Measurements from ENCODE around the gene ANKS1B. TPM values are rescaled to one million over a fixed set of nuclear protein-coding genes. Genes with fewer than 3 reads are reported as not detected.

ANKS1B gene
- total RNA-seq, 3 donors from 2014 or later (not counting 1 experiment from before 2014, with no cell fraction given): not detected

DNA sequence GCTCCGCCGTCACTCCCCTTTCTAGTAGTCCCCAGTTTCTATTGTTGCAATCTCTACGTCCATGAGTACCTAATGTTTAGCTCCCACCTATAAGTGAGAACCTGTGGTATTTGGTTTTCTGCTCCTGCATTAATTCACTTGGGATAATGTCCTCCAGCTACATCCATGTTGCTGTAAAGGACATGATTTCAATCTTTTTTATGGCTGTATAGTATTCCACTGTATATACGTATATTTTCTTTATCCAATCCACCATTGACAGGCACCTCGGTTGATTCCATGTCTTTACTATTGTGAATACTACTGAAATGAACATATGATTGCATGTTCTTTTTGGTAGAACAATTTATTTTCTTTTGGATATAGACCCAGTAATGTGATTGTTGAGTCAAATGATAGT is 114.7 kb downstream of the ANKS1B start:
- peaks cover 10% of the 10 kb centered on the region for H3K36me3 Mint-ChIP-seq
- DNase-seq: no peak
- H3K4me1 ChIP-seq (ENCODE audit: control insufficient read depth, insufficient read depth, low read length): no peaks in the 10 kb centered on the region
- no peak for ATAC-seq
- no peak overlapping the region for H3K4me3 Mint-ChIP-seq
- no peak overlapping the region for H3K27ac ChIP-seq (ENCODE audit: low read length)
- no peaks in the 10 kb centered on the region for H3K4me1 Mint-ChIP-seq
- H3K27ac Mint-ChIP-seq: no peak overlapping the region
- H3K4me3 ChIP-seq (ENCODE audit: low read length): no peak overlapping the region
- no peaks in the 10 kb centered on the region for H3K9me3 ChIP-seq (ENCODE audit: control insufficient read depth, insufficient read depth, low read length)
- H3K27me3 ChIP-seq (ENCODE audit: control insufficient read depth, insufficient read depth, low read length): no peaks in the 10 kb centered on the region
- no peak for TF ChIP-seq CTCF (IDR thresholded peaks at IDR 0.05)
- peaks cover 4 to 12% of the 10 kb centered on the region in 2 donors for H3K9me3 Mint-ChIP-seq
- intact Hi-C loops (cut with micrococcal nuclease): no loop called here
- H3K27me3 Mint-ChIP-seq (ENCODE audit: low read depth in 2 of 2): no peaks in the 10 kb centered on the region
- 94% methylated on average over 3 of the region's 5 CpGs for WGBS (ENCODE audit: insufficient coverage)
- no peaks in the 10 kb centered on the region for H3K36me3 ChIP-seq (ENCODE audit: control insufficient read depth, insufficient read depth, low read length)

GRCh38 chr12:99861731-99862130 is 123.0 kb downstream of the ANKS1B start:
- Histone ChIP-seq H3K4me3 (ENCODE audit: low read length) (no peak overlapping the region), H3K27ac (ENCODE audit: low read length) (no peak overlapping the region), H3K9me3 (ENCODE audit: control insufficient read depth, insufficient read depth, low read length) (no peaks in the 10 kb centered on the region), H3K4me1 (ENCODE audit: control insufficient read depth, insufficient read depth, low read length) (no peaks in the 10 kb centered on the region), H3K27me3 (ENCODE audit: control insufficient read depth, insufficient read depth, low read length) (no peaks in the 10 kb centered on the region), H3K36me3 (ENCODE audit: control insufficient read depth, insufficient read depth, low read length) (no peaks in the 10 kb centered on the region)
- TF ChIP-seq CTCF (IDR thresholded peaks at IDR 0.05): no peak
- Mint-ChIP-seq H3K4me3 (no peak overlapping the region), H3K36me3 (no peaks in the 10 kb centered on the region), H3K4me1 (no peaks in the 10 kb centered on the region), H3K27me3 (ENCODE audit: low read depth in 2 of 2) (no peaks in the 10 kb centered on the region), H3K9me3 (peaks cover 8 to 10% of the 10 kb centered on the region in 2 donors), H3K27ac (no peak overlapping the region)
- ATAC-seq: no peak
- intact Hi-C loops (cut with micrococcal nuclease): no loop called here
- no peak for DNase-seq
- 89% methylated on average over 2 of the region's 4 CpGs for WGBS (ENCODE audit: insufficient coverage)

DNA sequence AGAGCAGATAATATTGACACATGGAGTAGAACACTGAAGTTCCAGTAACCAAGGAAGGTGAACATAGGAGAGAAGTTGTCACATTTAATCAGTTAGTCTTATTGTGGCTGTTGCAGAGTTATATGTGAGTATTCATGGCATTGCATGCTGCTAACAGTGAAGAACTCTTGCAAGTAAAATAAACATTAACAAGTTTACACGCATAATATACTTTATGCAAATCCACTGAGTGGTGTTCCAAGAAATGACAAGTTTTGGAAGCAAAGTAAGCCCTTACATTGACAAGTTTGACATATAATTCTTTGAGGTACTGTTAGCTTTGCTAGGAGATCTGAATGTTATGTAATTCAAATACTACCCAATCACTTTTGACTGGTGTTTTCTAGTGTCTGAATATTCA is 125.6 kb downstream of the ANKS1B start:
- TF ChIP-seq CTCF (IDR thresholded peaks at IDR 0.05): no peak
- Mint-ChIP-seq H3K4me1 (no peaks in the 10 kb centered on the region), H3K9me3 (peaks cover 13 to 15% of the 10 kb centered on the region in 2 donors), H3K27me3 (ENCODE audit: low read depth in 2 of 2) (no peaks in the 10 kb centered on the region), H3K36me3 (no peaks in the 10 kb centered on the region), H3K27ac (no peak overlapping the region), H3K4me3 (no peak overlapping the region)
- H3K27me3 ChIP-seq (ENCODE audit: control insufficient read depth, insufficient read depth, low read length): no peaks in the 10 kb centered on the region
- no peak for ATAC-seq
- H3K4me1 ChIP-seq (ENCODE audit: control insufficient read depth, insufficient read depth, low read length): no peaks in the 10 kb centered on the region
- no peaks in the 10 kb centered on the region for H3K36me3 ChIP-seq (ENCODE audit: control insufficient read depth, insufficient read depth, low read length)
- intact Hi-C loops (cut with micrococcal nuclease): no loop called here
- no peak overlapping the region for H3K4me3 ChIP-seq (ENCODE audit: low read length)
- no CpG with 5 or more reads among the region's 1 CpG for WGBS (ENCODE audit: insufficient coverage)
- DNase-seq: no peak
- no peaks in the 10 kb centered on the region for H3K9me3 ChIP-seq (ENCODE audit: control insufficient read depth, insufficient read depth, low read length)
- no peak overlapping the region for H3K27ac ChIP-seq (ENCODE audit: low read length)

DNA sequence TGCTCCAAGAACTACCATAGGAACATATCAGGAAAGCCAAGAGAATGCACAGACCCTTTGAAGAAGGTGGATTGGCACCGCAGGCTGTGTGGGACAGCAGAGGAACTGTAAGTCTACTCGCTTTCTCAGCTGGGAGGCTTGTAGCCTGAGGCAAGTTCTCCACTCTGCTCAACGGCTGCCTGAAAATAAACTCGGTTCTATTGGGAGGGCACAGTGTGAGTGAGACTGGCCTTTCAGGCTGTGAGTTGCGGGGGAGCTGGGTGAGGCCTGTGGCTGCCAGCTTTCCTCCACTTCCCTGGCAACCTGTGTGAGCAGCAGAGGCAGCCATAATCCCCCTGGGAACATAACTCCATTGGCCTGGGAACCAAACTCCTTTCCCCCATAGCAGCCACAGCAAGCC is 132.1 kb downstream of the ANKS1B start:
- no peak for TF ChIP-seq CTCF (IDR thresholded peaks at IDR 0.05)
- Histone ChIP-seq H3K4me1 (ENCODE audit: control insufficient read depth, insufficient read depth, low read length) (no peaks in the 10 kb centered on the region), H3K27me3 (ENCODE audit: control insufficient read depth, insufficient read depth, low read length) (no peaks in the 10 kb centered on the region), H3K36me3 (ENCODE audit: control insufficient read depth, insufficient read depth, low read length) (no peaks in the 10 kb centered on the region), H3K27ac (ENCODE audit: low read length) (no peak overlapping the region), H3K4me3 (ENCODE audit: low read length) (no peak overlapping the region), H3K9me3 (ENCODE audit: control insufficient read depth, insufficient read depth, low read length) (peaks cover 8% of the 10 kb centered on the region)
- no peaks in the 10 kb centered on the region for H3K27me3 Mint-ChIP-seq (ENCODE audit: low read depth in 2 of 2)
- no peak for ATAC-seq
- no peak overlapping the region for H3K27ac Mint-ChIP-seq
- no peak overlapping the region for H3K4me3 Mint-ChIP-seq
- WGBS (ENCODE audit: insufficient coverage): 79% methylated on average over 5 of the region's 5 CpGs
- peaks cover 9 to 11% of the 10 kb centered on the region in 2 donors for H3K9me3 Mint-ChIP-seq
- H3K4me1 Mint-ChIP-seq: no peaks in the 10 kb centered on the region
- H3K36me3 Mint-ChIP-seq: no peaks in the 10 kb centered on the region
- intact Hi-C loops (cut with micrococcal nuclease): no loop called here
- DNase-seq: no peak

Data from natural killer cell (primary cell).